ENCODE results near the gene NUDT21. TPM values are rescaled to one million over a fixed set of nuclear protein-coding genes. Genes with fewer than 3 reads are reported as not detected.

Gene NUDT21
- polyA plus RNA-seq, 1 of the 3 experiments (the other 2 are of a cell fraction), result 42.2 TPM

- Histone ChIP-seq H3K9me2 (no peaks in the 10 kb centered on the region), H3K36me3 (replicated peaks in 1 of 2; ENCODE audit: control insufficient read depth in 1 of 2, insufficient read depth in 2 of 2, low read length in 1 of 2) (peaks cover 39 to 78% of the 10 kb centered on the region in 2 experiments), H3K4me2 (no peak overlapping the region), H3K9ac (no peak overlapping the region), H2AFZ (ENCODE audit: low read depth) (no peak overlapping the region), H4K20me1 (ENCODE audit: insufficient read depth) (no peaks in the 10 kb centered on the region), H3K4me3 (ENCODE audit: low read depth in 2 of 2, low read length in 1 of 2) (no peak overlapping the region), H3K9me3 (no peaks in the 10 kb centered on the region), H3K27ac (ENCODE audit: low read depth in 2 of 2, low read length in 1 of 2) (no peak overlapping the region), H3K27me3 (ENCODE audit: insufficient read depth) (no peaks in the 10 kb centered on the region), H3F3A (replicated peaks; ENCODE audit: insufficient read depth) (no peaks in the 10 kb centered on the region), H3K79me2 (ENCODE audit: insufficient read depth) (no peaks in the 10 kb centered on the region; the same call in 1 of the 2 replicates), H3K4me1 (ENCODE audit: control insufficient read depth in 1 of 2, insufficient read depth in 2 of 2, low read depth in 1 of 2, low read length in 1 of 2) (no peaks in the 10 kb centered on the region)
- no peak for TF ChIP-seq TCF12 (IDR thresholded peaks at IDR 0.05)
- TF ChIP-seq, protein P1, sequence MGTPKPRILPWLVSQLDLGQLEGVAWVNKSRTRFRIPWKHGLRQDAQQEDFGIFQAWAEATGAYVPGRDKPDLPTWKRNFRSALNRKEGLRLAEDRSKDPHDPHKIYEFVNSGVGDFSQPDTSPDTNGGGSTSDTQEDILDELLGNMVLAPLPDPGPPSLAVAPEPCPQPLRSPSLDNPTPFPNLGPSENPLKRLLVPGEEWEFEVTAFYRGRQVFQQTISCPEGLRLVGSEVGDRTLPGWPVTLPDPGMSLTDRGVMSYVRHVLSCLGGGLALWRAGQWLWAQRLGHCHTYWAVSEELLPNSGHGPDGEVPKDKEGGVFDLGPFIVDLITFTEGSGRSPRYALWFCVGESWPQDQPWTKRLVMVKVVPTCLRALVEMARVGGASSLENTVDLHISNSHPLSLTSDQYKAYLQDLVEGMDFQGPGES (IDR thresholded peaks at IDR 0.05; ENCODE audit: low read depth, low read length), result no peak
- TF ChIP-seq TAF1 (IDR thresholded peaks at IDR 0.05; ENCODE audit: borderline replicate concordance, low read depth, low read length), result no peak
- DNase-seq, result no peak
- 96% methylated on average over 4 of the region's 4 CpGs for WGBS (ENCODE audit: low lambda C conversion rate)
- ChIA-PET POLR2A (no interaction called here), CTCF (no interaction called here)
Measured at GRCh38 chr16:56384074-56384721, 66.9 kb downstream of the NUDT21 start.

DNA sequence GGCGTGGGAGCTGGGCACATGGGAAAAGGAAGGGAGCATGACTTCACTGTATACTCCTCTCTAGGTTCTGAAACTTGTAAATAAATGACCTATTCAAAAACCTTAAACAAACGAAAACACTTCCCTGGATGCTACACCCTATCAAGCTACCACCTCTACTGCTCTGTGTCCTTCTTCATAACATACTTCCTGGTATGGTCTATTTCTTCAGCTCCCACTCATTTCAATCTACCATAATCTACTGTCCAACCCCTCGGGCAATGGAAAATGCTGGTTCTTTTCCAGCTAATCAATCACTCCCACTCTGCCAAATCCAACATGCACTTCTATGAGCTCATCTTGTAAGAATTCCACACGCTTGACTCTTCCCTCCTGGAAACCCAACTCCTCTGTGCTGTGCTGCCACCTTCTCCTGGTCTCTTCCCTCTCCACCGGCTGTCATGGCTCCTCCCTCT is 68.2 kb downstream of the NUDT21 start:
- Histone ChIP-seq H3K79me2 (ENCODE audit: insufficient read depth) (peaks cover 10% of the 10 kb centered on the region; the same call in 1 of the 2 replicates), H3F3A (replicated peaks; ENCODE audit: insufficient read depth) (no peaks in the 10 kb centered on the region), H3K4me2 (no peak overlapping the region), H3K9me3 (no peaks in the 10 kb centered on the region), H3K36me3 (replicated peaks in 1 of 2; ENCODE audit: control insufficient read depth in 1 of 2, insufficient read depth in 2 of 2, low read length in 1 of 2) (peaks cover 35 to 76% of the 10 kb centered on the region in 2 experiments), H3K4me1 (ENCODE audit: control insufficient read depth in 1 of 2, insufficient read depth in 2 of 2, low read depth in 1 of 2, low read length in 1 of 2) (no peaks in the 10 kb centered on the region), H3K27ac (ENCODE audit: low read depth in 2 of 2, low read length in 1 of 2) (no peak overlapping the region), H3K9ac (no peak overlapping the region), H3K9me2 (no peaks in the 10 kb centered on the region), H4K20me1 (ENCODE audit: insufficient read depth) (no peaks in the 10 kb centered on the region), H2AFZ (ENCODE audit: low read depth) (no peak overlapping the region), H3K27me3 (ENCODE audit: insufficient read depth) (no peaks in the 10 kb centered on the region), H3K4me3 (ENCODE audit: low read depth in 2 of 2, low read length in 1 of 2) (no peak overlapping the region)
- no peak for TF ChIP-seq NRF1 (IDR thresholded peaks at IDR 0.05; ENCODE audit: low read depth, low read length)
- no peak for TF ChIP-seq RAD21 (IDR thresholded peaks at IDR 0.05; ENCODE audit: low read length)
- no peak for TF ChIP-seq GATA2 (CRISPR knock-in tag; IDR thresholded peaks at IDR 0.05)
- no peak for TF ChIP-seq MAX (IDR thresholded peaks at IDR 0.05; ENCODE audit: low read depth)
- no peak for TF ChIP-seq RCOR1 (IDR thresholded peaks at IDR 0.05; ENCODE audit: low read length)
- no peak for TF ChIP-seq TCF12 (IDR thresholded peaks at IDR 0.05)
- TF ChIP-seq EZH2phosphoT487 (IDR thresholded peaks at IDR 0.05; ENCODE audit: borderline replicate concordance, low read depth), result no peak
- TF ChIP-seq, protein P2, sequence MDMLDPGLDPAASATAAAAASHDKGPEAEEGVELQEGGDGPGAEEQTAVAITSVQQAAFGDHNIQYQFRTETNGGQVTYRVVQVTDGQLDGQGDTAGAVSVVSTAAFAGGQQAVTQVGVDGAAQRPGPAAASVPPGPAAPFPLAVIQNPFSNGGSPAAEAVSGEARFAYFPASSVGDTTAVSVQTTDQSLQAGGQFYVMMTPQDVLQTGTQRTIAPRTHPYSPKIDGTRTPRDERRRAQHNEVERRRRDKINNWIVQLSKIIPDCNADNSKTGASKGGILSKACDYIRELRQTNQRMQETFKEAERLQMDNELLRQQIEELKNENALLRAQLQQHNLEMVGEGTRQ (IDR thresholded peaks at IDR 0.05; ENCODE audit: borderline replicate concordance, low read depth, low read length), result no peak
- no peak for TF ChIP-seq GABPA (IDR thresholded peaks at IDR 0.05; ENCODE audit: low read depth)
- no peak for TF ChIP-seq YY1 (IDR thresholded peaks at IDR 0.05; ENCODE audit: low read depth)
- no peak for TF ChIP-seq RFX5 (IDR thresholded peaks at IDR 0.05; ENCODE audit: low read length)
- no peak for TF ChIP-seq FOSL2 (IDR thresholded peaks at IDR 0.05; ENCODE audit: borderline replicate concordance, low read depth)
- no peak for TF ChIP-seq JUND (IDR thresholded peaks at IDR 0.05)
- TF ChIP-seq, protein P3, sequence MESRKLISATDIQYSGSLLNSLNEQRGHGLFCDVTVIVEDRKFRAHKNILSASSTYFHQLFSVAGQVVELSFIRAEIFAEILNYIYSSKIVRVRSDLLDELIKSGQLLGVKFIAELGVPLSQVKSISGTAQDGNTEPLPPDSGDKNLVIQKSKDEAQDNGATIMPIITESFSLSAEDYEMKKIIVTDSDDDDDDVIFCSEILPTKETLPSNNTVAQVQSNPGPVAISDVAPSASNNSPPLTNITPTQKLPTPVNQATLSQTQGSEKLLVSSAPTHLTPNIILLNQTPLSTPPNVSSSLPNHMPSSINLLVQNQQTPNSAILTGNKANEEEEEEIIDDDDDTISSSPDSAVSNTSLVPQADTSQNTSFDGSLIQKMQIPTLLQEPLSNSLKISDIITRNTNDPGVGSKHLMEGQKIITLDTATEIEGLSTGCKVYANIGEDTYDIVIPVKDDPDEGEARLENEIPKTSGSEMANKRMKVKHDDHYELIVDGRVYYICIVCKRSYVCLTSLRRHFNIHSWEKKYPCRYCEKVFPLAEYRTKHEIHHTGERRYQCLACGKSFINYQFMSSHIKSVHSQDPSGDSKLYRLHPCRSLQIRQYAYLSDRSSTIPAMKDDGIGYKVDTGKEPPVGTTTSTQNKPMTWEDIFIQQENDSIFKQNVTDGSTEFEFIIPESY (IDR thresholded peaks at IDR 0.05; ENCODE audit: borderline replicate concordance, low read depth), result no peak
- TF ChIP-seq, protein P1 (IDR thresholded peaks at IDR 0.05; ENCODE audit: low read depth, low read length), result no peak
- WGBS (ENCODE audit: low lambda C conversion rate), result 83% methylated on average over 5 of the region's 5 CpGs
- ChIA-PET POLR2A (no interaction called here), CTCF (interaction anchor here (0.9 to 1.5 kb wide), 2 partner anchors 13 to 319 kb away, joined by 4 read pairs; no protein-coding TSS in a partner anchor)
- no peak for DNase-seq
